AG10803 (cell line): ENCODE data around the gene TCTN3.
"Not testable (repeated sequence)": the region's sequence is repeated elsewhere in the genome, so short reads cannot be mapped to it uniquely, and the experiment has no call there.

Experiments
- DNase-seq: peaks from one replicate; pipeline ENCODE4 v3.0.0; 2010; ENCODE audit warnings: low read depth
- H3K4me3 ChIP-seq: 2 replicates; pipeline ENCODE4 v1.5.1; 2011; ENCODE audit warnings: mild to moderate bottlenecking, low read length, control low read depth
- TF ChIP-seq, protein P1 (sequence below): conservative IDR thresholded peaks from 2 replicates; pipeline ENCODE4 v1.5.1; 2011; ENCODE audit warnings: mild to moderate bottlenecking, low read length, control low read depth, inconsistent platforms

Gene TCTN3, protein sequence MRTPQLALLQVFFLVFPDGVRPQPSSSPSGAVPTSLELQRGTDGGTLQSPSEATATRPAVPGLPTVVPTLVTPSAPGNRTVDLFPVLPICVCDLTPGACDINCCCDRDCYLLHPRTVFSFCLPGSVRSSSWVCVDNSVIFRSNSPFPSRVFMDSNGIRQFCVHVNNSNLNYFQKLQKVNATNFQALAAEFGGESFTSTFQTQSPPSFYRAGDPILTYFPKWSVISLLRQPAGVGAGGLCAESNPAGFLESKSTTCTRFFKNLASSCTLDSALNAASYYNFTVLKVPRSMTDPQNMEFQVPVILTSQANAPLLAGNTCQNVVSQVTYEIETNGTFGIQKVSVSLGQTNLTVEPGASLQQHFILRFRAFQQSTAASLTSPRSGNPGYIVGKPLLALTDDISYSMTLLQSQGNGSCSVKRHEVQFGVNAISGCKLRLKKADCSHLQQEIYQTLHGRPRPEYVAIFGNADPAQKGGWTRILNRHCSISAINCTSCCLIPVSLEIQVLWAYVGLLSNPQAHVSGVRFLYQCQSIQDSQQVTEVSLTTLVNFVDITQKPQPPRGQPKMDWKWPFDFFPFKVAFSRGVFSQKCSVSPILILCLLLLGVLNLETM

DNA sequence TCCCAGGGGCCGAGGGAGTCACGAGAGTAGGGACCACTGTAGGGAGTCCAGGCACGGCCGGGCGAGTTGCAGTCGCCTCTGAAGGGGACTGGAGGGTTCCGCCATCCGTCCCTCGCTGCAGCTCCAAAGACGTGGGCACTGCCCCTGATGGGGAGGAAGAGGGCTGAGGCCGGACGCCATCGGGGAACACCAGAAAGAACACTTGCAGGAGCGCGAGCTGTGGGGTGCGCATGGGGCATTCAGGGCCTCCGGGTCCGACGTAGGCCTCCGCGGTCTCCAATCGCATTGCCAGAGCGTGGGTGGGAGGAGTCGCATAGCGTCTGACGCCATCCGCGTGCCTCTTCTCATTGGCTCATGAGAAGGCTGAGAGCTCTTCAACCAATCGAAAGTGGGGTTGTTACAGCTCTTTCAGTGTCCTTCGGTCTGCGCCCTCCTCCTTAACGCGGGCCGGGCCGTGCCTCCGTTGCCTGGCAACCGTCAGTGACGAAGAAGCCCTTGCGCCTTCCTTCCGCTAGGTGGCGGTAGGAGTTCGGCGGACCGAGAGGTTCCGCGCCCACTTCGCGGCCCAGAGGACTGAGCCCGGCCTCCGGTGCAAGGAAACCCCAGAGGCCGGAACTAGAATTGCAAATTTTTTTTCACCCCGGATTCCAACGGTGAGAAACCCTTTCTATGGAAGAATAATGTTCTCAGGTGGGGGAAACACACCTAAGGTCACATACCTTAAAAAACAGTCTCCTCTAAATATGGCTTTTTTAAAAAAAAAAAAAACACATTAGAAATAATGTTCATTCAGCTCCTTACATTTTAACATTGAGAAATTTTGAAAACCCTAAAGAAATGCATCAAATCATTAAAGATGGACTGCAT lies at the start of gene TCTN3:
Gene TCTN3, minus strand, starts transcription at position 260 of the 867 bp plus-strand sequence. Its CDS starts 28 bp downstream, at position 232.
- peak within 1 kb of the TSS; percentile 98 for H3K4me3 ChIP-seq
- DNase-seq, result peak; percentile 100

DNA sequence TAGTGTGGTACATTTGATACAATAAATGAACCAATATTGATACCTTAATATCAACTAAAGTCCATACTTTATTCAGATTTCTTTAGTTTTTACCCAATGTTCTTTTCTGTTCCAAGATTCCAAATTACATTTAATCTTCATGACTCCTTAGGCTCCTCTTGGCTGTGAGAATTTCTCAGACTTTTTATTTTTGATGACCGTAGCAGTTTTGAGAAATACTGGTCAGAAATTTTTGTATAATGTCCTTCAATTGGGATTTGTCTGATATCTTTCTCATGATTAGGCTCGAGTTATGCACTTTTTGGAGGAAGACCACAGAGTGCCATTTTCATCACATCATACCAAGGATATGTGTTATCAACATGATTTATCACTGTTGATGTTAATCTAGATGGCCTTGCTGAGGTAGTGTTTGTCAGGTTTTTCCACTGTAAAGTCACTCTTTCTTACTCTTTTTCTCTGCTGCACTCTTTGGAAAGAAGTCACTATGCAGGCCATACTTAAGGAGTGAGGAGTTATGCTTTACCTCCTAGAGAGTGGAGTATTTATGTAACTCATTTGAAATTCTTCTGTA lies 49.3 kb upstream of the TCTN3 start:
- H3K4me3 ChIP-seq, result no peak overlapping the region
- DNase-seq, result no peak
- TF ChIP-seq, protein P1, sequence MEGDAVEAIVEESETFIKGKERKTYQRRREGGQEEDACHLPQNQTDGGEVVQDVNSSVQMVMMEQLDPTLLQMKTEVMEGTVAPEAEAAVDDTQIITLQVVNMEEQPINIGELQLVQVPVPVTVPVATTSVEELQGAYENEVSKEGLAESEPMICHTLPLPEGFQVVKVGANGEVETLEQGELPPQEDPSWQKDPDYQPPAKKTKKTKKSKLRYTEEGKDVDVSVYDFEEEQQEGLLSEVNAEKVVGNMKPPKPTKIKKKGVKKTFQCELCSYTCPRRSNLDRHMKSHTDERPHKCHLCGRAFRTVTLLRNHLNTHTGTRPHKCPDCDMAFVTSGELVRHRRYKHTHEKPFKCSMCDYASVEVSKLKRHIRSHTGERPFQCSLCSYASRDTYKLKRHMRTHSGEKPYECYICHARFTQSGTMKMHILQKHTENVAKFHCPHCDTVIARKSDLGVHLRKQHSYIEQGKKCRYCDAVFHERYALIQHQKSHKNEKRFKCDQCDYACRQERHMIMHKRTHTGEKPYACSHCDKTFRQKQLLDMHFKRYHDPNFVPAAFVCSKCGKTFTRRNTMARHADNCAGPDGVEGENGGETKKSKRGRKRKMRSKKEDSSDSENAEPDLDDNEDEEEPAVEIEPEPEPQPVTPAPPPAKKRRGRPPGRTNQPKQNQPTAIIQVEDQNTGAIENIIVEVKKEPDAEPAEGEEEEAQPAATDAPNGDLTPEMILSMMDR, result no peak

More for the DNA sequence above, at the start of gene TCTN3:
- TF ChIP-seq, protein P1, result peak; percentile 97

DNA sequence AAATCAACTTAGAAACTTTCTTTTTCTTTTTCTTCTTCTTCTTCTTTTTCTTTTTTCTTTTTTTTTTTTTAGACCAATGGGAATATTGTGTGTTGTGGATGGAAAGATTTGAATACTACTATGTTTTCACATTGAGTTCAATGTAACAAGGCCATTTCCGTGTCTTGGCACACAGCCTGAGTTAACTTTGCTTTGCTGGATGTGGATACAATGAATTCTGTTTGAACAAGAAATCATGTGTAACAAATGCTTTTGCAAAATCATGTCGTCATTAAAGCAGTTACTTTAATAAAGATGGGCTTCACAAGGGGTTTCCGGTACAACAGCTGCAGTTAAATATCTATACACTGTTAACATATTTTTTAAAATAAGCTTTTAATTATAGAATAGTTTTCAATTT lies 48.8 kb upstream of the TCTN3 start:
- TF ChIP-seq, protein P1, result no peak
- no peak overlapping the region for H3K4me3 ChIP-seq
- DNase-seq, result no peak

DNA sequence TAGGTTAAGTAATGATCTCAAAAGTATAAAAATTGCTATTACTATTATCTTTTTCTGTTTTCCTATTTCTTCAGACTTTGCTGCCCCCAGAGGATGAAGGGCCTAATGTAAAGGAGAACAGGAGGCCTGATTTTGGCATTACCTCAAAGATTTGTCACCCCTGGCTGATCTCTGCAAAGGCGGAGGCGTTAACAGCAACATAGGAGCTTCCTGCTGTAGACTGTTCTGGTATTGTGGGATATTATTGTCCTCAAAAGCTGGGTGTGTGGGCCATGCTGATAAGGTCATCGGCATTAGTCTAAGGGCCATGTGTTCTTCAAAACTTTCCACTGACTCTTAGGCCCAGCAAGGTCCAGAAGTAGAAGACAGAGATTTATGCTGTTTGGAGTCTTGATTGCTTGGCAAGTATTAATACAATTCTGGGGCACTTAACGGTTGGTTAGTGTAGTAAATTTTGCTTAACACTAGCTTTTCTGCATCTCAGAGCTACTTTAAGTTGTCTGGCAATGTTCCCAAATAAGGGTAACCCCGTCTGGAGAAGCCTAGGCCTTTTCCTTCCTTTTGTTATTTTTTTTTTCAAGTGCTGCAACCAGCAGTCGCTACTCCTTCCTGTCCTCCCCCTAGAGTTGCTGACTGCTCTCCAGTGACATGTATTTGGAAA lies 48.2 kb upstream of the TCTN3 start:
- DNase-seq, result no peak
- no peak overlapping the region for H3K4me3 ChIP-seq
- TF ChIP-seq, protein P1, result no peak

DNA sequence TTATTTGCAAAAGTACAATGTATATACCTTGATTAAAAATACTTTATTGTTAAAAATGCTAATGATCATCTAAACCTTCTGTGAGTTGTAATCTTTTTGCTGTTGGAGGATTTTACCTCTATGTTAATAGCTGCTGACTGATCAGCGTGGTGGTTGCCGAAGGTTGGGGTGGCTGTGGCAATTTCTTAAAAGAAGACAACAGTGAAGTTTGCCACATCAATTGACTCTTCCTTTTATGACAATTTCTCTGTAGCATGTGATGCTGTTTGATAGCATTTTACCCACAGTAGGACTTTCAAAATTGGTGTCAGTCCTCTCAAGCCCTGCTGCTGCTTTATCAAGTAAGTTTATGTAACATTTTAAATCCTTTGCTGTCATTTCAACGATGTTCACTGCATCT lies 45.3 kb upstream of the TCTN3 start:
- TF ChIP-seq, protein P1, result no peak
- no peak overlapping the region for H3K4me3 ChIP-seq
- DNase-seq, result no peak

DNA sequence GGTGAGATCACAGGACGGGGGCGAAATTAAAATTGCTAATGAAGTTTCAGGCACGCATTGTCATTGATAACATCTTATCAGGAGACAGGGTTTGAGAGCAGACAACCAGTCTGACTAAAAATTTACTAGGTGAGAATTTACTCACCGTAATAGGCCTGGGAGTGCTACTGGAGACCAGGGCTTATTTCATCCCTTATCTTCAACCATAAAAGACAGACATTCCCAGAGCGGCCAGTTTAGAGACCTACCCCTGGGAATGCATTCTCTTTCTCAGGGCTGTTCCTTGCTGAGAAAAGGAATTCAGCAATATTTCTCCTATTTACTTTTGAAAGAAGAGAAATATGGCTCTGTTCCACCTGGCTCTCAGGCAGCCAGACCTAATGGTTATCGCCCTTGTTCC lies 39.2 kb upstream of the TCTN3 start:
- H3K4me3 ChIP-seq, DNase-seq: not testable (repeated sequence)

DNA sequence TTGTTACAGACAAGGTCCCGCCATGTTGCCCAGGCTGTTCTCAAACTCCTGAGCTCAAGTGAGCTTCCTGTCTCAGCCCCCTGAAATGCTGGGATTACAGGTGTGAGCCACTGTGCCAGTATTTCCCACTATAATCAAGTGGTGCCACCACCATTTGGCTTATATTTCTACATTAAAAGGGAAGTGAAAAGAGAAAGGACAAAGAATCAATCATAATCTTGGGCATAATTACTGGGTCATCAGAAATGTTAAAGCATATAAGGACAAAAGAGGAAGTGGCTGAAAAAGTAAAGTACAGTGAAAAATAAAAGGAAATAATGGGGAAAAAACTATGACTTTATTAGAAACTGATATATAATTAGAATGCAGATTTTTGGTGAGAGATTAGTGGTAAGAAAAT lies 36.5 kb upstream of the TCTN3 start:
- TF ChIP-seq, protein P1, result no peak
- DNase-seq, result no peak
- H3K4me3 ChIP-seq, result no peak overlapping the region
